Stimulated activated effector memory CD8-positive, alpha-beta T cell treated with anti-CD3 and anti-CD28 coated beads, Interleukin-12 subunit alpha, Interleukin-12 subunit beta, amount 100 ng/mL, for 72 hours (primary cell): ENCODE results near the gene DYRK1B.

Source experiments
- ATAC-seq: fragments of 150-1000 bp; cut with Tn5 transposase; 2 replicates; pipeline ENCODE4 v1.10.0; 2021
- DNase-seq, 2 donors: peaks; one replicate each; pipeline ENCODE4 v3.0.0; 2021 to 2022; ENCODE audit warnings: low spot score in 2 of 2
- H3K27ac Mint-ChIP-seq: one replicate; pipeline ENCODE4 v1.8.0; 2022; ENCODE audit warnings: mild to moderate bottlenecking, mixed read lengths
- H3K36me3 Mint-ChIP-seq: one replicate; pipeline ENCODE4 v1.8.0; 2022; ENCODE audit warnings: mild to moderate bottlenecking, mixed read lengths
- H3K4me1 Mint-ChIP-seq: one replicate; pipeline ENCODE4 v1.8.0; 2022; ENCODE audit warnings: mixed read lengths
- H3K4me3 Mint-ChIP-seq: one replicate; pipeline ENCODE4 v1.8.0; 2022; ENCODE audit warnings: mild to moderate bottlenecking, mixed read lengths
- H3K9me3 Mint-ChIP-seq: one replicate; pipeline ENCODE4 v1.8.0; 2022; ENCODE audit warnings: mixed read lengths

DYRK1B gene

DNA sequence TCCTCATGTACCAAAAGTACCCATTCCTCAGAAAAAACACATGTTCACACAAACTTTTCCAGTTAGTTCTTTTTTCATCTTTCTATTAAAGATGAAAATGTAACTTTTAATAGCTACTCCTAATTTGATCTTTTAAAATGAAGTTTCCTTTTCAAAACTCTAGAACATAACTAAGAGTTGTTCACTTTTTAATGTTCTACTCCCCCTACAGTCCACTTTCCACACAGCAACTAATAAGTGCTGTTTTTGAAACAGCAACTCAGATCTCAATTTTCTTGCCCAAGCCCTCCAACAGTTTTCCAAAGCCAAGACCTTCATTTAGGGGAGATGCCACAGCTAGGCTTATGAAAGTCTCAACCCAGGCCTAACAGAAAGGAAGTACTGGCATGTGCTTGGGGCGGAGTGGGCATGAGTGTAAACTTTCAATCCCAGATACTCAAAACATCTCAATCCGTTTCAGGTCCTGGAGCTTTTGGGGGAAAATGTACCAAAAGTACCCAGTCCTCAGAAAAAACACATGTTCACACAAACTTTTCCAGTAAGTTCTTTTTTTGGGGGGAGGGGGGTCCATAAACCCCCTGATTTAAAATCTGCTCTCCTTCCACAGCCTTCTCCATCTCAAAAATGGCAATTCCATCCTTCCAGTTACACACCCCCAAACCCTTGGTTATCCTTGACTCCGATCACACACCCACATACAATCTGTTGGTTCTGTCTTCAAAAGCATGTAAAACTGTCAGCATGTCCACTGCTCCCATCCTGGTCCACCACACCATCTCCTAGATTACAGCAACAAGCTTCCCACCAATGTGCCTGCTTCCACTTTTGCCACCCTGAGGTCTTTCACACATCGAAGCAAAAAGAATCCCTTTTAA lies 10.2 kb upstream of the DYRK1B start:
- H3K4me3 Mint-ChIP-seq = peak overlapping the region; percentile 94
- no peak for DNase-seq
- peak overlapping the region; percentile 93 for H3K27ac Mint-ChIP-seq
- no peaks in the 10 kb centered on the region for H3K9me3 Mint-ChIP-seq
- H3K36me3 Mint-ChIP-seq = peaks cover 74% of the 10 kb centered on the region
- peaks cover 55% of the 10 kb centered on the region for H3K4me1 Mint-ChIP-seq
- no peak for ATAC-seq

DNA sequence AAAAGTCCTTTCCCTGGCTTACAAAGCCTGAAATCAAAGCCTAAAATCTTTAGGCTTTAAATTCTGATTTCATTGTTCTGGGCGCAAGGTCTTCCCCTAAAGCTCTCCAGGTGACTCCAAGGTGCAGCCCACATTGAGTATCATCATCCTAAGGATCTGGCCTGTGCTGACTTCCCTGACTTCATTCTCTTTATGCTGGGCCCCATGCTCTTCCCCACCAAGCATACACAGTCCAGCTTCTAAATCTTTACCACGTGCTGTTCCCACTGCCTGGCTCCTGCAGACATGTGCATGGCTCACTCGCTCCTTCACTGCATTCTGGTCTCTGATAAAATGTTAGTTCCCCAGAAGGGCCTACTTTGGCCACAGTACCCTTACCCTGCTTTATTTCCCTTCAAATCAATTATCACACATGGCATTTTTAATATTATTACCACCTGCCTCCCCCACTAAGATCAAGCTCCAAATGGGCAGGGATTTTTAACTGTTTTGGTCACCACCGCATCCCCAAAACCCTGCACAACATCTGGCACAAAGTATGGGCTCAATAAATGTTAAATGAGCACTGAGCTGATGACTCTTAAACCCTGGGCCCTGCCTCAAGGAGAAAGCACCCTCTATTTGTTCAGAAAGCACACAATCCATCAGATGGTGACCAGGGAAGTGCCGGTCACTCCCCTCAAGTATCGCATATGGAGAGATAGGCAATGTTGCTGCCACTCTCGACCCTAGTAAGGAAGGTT lies 8.9 kb upstream of the DYRK1B start:
- Mint-ChIP-seq H3K4me3 (peak overlapping the region; percentile 94), H3K27ac (peak overlapping the region; percentile 85), H3K9me3 (no peaks in the 10 kb centered on the region), H3K36me3 (peaks cover 87% of the 10 kb centered on the region), H3K4me1 (peaks cover 56% of the 10 kb centered on the region)
- ATAC-seq (no peak), DNase-seq (no peak)

DNA sequence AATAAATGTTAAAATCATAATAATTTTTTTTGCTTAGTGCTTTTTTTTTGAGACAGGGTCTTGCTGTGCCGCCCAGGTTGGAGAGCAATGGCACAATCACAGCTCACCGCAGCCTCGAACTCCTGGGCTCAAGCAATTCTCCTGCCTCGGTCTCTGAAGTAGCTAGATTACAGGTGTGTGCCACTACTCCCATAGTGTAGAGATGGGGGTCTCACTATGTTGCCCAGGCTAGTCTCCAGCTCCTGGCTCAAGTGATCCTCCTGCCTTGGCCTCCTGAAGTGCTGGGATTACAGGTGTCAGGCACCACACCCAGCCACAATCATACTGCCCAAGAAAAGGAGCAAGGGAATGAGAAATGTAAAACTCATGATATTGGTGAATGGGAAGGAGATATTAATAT lies 7.1 kb upstream of the DYRK1B start:
- Mint-ChIP-seq H3K9me3 (no peaks in the 10 kb centered on the region), H3K4me1 (peaks cover 43% of the 10 kb centered on the region), H3K4me3 (no peak overlapping the region), H3K27ac (no peak overlapping the region), H3K36me3 (peaks cover 98% of the 10 kb centered on the region)
- ATAC-seq (no peak), DNase-seq (no peak)

GRCh38 chr19:39840492-39840891 lies 6.5 kb upstream of the DYRK1B start:
- no peak overlapping the region for H3K4me3 Mint-ChIP-seq
- peaks cover 39% of the 10 kb centered on the region for H3K4me1 Mint-ChIP-seq
- no peaks in the 10 kb centered on the region for H3K9me3 Mint-ChIP-seq
- DNase-seq = no peak
- peaks cover 98% of the 10 kb centered on the region for H3K36me3 Mint-ChIP-seq
- no peak for ATAC-seq
- H3K27ac Mint-ChIP-seq = no peak overlapping the region

- peaks cover 98% of the 10 kb centered on the region for H3K36me3 Mint-ChIP-seq
- H3K27ac Mint-ChIP-seq = peak overlapping the region; percentile 65
- no peaks in the 10 kb centered on the region for H3K9me3 Mint-ChIP-seq
- ATAC-seq = no peak
- H3K4me3 Mint-ChIP-seq = no peak overlapping the region
- peaks cover 34% of the 10 kb centered on the region for H3K4me1 Mint-ChIP-seq
- no peak for DNase-seq
Observed at GRCh38 chr19:39839678-39840327, 5.8 kb upstream of the DYRK1B start.

DNA sequence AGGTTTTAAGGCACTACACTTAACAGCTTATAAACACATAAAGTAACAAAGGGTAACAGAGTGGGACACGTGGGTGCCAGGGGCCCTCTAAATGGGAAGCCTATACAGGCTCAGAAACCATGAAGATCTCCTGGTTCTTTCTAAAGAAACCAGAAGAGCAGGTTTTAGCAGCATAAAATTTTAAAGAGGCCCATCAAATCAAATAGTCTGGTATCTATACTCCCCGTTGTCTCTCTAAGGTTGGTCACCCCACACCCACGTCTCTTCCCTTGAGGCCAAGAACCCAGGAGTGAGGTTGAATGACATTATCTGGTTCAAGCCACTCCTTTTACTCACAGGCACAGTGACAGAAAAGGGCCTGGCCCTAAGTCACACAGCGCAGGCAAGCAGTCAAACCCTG lies 4.6 kb upstream of the DYRK1B start:
- Mint-ChIP-seq H3K27ac (peak overlapping the region; percentile 65), H3K36me3 (peaks cover 98% of the 10 kb centered on the region), H3K9me3 (no peaks in the 10 kb centered on the region), H3K4me1 (peaks cover 31% of the 10 kb centered on the region), H3K4me3 (no peak overlapping the region)
- DNase-seq = no peak
- no peak for ATAC-seq

GRCh38 chr19:39837978-39838377 lies 4.0 kb upstream of the DYRK1B start:
- no peak overlapping the region for H3K27ac Mint-ChIP-seq
- H3K4me1 Mint-ChIP-seq = peaks cover 29% of the 10 kb centered on the region
- peaks cover 98% of the 10 kb centered on the region for H3K36me3 Mint-ChIP-seq

DNA sequence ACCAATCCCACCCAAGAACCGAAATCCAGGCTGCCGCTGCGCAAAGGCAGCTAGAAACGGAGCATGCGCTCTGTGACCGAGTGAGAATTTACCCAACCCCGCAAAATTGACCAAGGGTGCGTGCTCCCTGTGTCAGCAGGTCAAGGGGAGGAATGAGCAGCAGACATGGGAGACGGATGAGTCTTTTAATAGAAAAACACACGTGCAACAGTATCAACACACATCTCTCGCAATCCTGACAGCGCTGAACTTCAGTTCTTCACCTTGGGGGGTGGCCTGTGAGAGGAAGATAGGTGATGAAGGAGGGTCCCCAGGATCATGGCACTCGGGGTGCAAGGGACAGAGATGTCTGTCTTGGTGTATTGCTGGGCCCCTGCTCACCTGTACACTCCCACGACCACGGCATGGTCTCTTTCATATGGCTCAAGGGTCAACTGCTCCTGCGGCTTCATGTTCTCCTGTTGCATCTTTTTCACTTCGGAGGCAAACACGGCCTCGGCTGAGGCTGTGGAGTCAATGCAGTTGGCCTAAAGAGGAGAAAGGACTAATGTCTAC lies 402 bp upstream of the DYRK1B start:
- H3K9me3 Mint-ChIP-seq = no peaks in the 10 kb centered on the region
- DNase-seq = no peak
- peaks cover 38% of the 10 kb centered on the region for H3K4me1 Mint-ChIP-seq
- H3K27ac Mint-ChIP-seq = peak overlapping the region; percentile 90
- H3K4me3 Mint-ChIP-seq = peak overlapping the region; percentile 77
- H3K36me3 Mint-ChIP-seq = peaks cover 96% of the 10 kb centered on the region
- no peak for ATAC-seq

More at GRCh38 chr19:39837978-39838377, 4.0 kb upstream of the DYRK1B start:
- H3K9me3 Mint-ChIP-seq = no peaks in the 10 kb centered on the region
- no peak overlapping the region for H3K4me3 Mint-ChIP-seq
- ATAC-seq = no peak
- no peak for DNase-seq

- ATAC-seq (no peak), DNase-seq (no peak)
- peak overlapping the region; percentile 77 for H3K4me3 Mint-ChIP-seq
- H3K9me3 Mint-ChIP-seq = no peaks in the 10 kb centered on the region
- H3K36me3 Mint-ChIP-seq = peaks cover 96% of the 10 kb centered on the region
- peak overlapping the region; percentile 90 for H3K27ac Mint-ChIP-seq
- H3K4me1 Mint-ChIP-seq = peaks cover 46% of the 10 kb centered on the region
Observed at GRCh38 chr19:39833160-39833463, 850 bp downstream of the DYRK1B start.

DNA sequence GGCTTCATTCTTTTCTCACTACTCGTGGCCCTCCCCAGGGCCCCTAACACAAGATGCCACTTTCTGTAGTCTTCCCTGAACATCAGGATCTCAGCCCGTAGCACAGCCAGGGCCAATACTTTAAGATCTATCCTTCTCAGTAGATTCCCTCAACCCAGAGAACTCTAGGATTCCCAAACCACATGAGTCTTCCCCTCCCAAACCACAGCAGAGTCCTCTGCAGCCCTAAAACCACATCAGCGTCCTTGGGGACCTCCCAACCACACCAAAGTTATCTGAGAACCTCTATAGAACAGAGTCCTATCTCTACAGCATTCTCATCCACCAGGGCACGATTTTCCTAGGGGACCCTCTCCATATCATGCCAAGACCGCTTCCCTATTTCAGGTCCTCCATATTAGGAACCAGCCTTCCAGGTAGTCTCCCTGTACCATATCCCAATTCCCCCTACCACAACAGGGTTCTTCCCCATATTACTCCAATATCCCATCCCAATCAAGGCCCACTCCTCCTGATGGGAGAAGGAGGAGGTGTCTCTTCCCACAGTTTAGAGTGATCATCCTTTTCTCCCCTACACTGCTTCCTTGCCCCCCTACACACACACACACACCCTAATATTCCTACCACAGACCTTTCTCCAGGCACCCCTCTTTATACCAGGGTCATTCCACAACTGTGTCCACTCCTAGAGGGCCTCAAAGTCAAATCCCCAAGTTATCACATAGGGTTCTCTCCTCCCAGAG lies 1.4 kb downstream of the DYRK1B start:
- no peaks in the 10 kb centered on the region for H3K9me3 Mint-ChIP-seq
- peak overlapping the region; percentile 90 for H3K27ac Mint-ChIP-seq
- H3K4me3 Mint-ChIP-seq = peak overlapping the region; percentile 77
- ATAC-seq (no peak), DNase-seq (no peak)
- peaks cover 47% of the 10 kb centered on the region for H3K4me1 Mint-ChIP-seq
- H3K36me3 Mint-ChIP-seq = peaks cover 91% of the 10 kb centered on the region

DNA sequence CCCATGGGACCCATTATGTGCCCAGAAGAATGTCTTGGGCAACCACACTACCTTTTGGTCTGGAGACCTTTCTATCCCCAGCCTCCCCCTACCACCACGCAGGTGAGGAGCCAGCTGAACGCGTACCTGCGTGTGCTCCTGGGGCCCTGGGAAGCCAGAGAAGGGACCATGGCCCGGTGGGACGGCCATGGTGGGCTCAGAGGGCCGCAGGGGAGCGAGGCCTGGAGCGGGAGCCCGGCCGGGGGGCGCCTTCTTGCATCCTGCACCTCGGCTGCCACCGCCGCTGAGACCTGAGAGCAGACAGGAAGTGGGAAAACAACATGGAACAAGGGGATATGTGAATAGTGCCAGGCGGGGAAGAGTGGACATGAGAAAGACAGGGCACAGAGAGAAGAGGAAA lies 2.3 kb downstream of the DYRK1B start:
- H3K36me3 Mint-ChIP-seq = peaks cover 82% of the 10 kb centered on the region
- peak overlapping the region; percentile 90 for H3K27ac Mint-ChIP-seq
- no peak for ATAC-seq
- H3K4me3 Mint-ChIP-seq = peak overlapping the region; percentile 77
- no peaks in the 10 kb centered on the region for H3K9me3 Mint-ChIP-seq
- peaks cover 47% of the 10 kb centered on the region for H3K4me1 Mint-ChIP-seq
- DNase-seq = no peak

GRCh38 chr19:39830847-39831246 lies 3.1 kb downstream of the DYRK1B start:
- no peak overlapping the region for H3K4me3 Mint-ChIP-seq
- no peaks in the 10 kb centered on the region for H3K9me3 Mint-ChIP-seq
- ATAC-seq (no peak), DNase-seq (no peak)
- peaks cover 47% of the 10 kb centered on the region for H3K4me1 Mint-ChIP-seq
- H3K27ac Mint-ChIP-seq = peak overlapping the region; percentile 90
- H3K36me3 Mint-ChIP-seq = peaks cover 82% of the 10 kb centered on the region

DNA sequence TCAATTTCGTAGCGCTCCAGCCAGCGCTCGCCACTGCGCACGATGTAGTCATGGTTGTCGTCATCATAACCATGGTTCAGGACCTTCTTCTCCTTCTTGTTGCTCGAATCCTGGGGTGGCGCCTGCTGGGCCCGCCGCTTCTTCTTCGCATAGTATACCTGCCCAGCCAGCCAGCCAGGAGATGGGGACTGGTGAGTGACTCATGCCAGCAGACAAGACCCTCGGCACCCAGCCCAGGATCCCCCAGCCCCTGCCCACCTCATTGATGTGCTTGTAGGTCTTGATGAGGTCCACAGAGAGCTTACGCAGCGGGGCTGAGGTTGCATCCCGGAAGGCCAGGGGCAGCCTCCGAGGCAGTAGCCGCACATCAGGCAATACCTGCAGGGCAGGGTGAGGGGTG lies 3.6 kb downstream of the DYRK1B start:
- no peak for DNase-seq
- Mint-ChIP-seq H3K36me3 (peaks cover 80% of the 10 kb centered on the region), H3K4me1 (peaks cover 47% of the 10 kb centered on the region), H3K9me3 (no peaks in the 10 kb centered on the region), H3K27ac (peak overlapping the region; percentile 90), H3K4me3 (no peak overlapping the region)
- ATAC-seq = no peak

DNA sequence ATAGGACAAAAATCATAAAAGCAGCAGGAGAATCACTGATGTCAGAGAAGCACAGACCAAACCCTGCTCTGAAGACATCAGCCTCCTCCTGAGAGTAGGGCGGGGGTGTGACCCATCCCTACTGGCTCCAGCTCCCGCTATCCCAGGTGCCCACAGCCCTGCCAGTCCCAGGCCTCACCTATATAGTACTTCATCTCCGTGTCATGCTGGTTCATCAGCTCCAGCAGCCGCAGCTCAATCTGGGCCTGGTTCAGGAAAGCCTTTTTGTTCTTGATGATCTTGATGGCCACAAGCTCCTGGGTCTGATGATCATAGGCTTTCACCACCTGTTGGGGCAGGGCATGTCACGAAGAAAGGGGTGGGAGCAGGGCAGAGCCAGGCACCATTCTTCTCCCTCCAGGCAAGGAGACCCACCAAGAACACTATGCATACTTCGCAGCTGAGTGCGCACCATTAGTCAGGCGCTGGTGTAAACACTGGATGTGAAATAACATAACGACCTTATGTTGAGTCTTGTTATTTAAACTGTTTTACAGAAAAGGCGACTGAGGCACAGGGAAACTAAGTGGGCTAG lies 4.2 kb downstream of the DYRK1B start:
- Mint-ChIP-seq H3K27ac (no peak overlapping the region), H3K36me3 (peaks cover 74% of the 10 kb centered on the region), H3K4me3 (no peak overlapping the region), H3K4me1 (peaks cover 47% of the 10 kb centered on the region), H3K9me3 (no peaks in the 10 kb centered on the region)
- ATAC-seq (no peak), DNase-seq (no peak)
